ENCODE measurements around the gene SCMH1. TPM values are rescaled to one million over a fixed set of nuclear protein-coding genes. Genes with fewer than 3 reads are reported as not detected.

Gene SCMH1
- total RNA-seq, 4 donors from 2014 or later = 17.6 to 48.2 (median 21.8) TPM

DNA sequence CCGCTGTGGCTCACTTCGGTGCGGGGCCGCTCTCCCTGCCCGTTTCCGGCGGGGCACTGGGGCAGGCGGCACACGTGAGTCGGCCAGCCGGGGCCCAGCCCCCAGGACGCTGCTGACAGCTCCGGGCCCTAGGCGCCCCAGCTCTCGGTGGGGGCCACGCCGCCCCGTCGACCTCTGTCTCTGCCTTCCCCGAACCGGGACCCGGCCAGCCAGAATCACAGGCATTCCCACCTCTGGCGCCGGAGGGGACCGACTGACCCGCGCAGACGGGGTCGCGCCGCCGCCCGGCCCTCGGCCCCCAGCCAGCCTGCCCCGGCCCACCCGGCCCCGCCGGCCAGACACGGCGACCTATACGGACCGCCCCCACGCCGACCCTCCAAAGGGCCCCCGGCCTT lies 755 bp downstream of the SCMH1 start:
- H3K9me3 ChIP-seq = no peaks in the 10 kb centered on the region
- H3K36me3 ChIP-seq = no peaks in the 10 kb centered on the region
- H3K27me3 ChIP-seq = no peaks in the 10 kb centered on the region
- H3K4me3 ChIP-seq = peak overlapping the region; percentile 76
- TF ChIP-seq POLR2A (IDR thresholded peaks at IDR 0.05) = no peak
- TF ChIP-seq POLR2AphosphoS5 (IDR thresholded peaks at IDR 0.05) = peak in 1 of 3 donors; percentile 54
- no peak for TF ChIP-seq EP300 (IDR thresholded peaks at IDR 0.05)
- TF ChIP-seq CTCF (IDR thresholded peaks at IDR 0.05) = no peak
- peaks cover 23% of the 10 kb centered on the region for H3K4me1 ChIP-seq
- peak overlapping the region; percentile 92 for H3K27ac ChIP-seq
- DNase-seq (ENCODE audit: low spot score in 2 of 2) = peak in 1 of 2 donors; percentile 78
- WGBS = no CpG with 5 or more reads among the region's 45 CpGs

DNA sequence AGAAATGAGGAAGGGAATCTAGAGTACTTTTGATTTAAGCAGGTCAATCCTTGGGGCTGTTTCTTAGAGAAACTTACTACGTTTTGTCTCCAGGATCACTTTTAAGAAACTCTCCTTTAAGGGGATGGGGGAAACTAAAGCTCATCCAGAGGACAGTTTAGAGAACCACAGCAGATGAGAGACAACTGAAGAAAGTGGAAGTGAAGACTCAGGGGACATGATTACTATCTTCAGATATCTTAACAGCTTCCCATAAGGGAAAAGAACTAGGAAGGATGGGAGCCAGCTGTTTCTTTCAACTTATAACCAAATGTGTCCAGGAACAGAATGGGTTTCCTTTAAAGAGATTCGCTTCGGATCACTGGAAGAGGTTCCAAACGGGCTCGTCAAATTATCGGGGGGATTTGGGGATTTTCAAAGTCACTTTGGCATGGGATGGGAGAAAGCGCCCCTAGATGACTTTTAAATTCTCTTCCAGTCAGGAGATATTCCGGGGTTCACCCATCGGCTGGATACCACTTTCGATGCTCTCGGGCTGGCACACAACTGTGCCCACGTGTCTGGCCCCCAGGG lies 1.2 kb downstream of the SCMH1 start:
- H3K27ac ChIP-seq = peak overlapping the region; percentile 92
- H3K36me3 ChIP-seq = no peaks in the 10 kb centered on the region
- H3K27me3 ChIP-seq = no peaks in the 10 kb centered on the region
- DNase-seq (ENCODE audit: low spot score in 2 of 2) = no peak
- peak overlapping the region; percentile 76 for H3K4me3 ChIP-seq
- H3K4me1 ChIP-seq = peaks cover 23% of the 10 kb centered on the region
- WGBS = 8% methylated on average over 12 of the region's 12 CpGs
- H3K9me3 ChIP-seq = no peaks in the 10 kb centered on the region
- TF ChIP-seq EP300 (IDR thresholded peaks at IDR 0.05) = no peak
- no peak for TF ChIP-seq POLR2AphosphoS5 (IDR thresholded peaks at IDR 0.05)
- no peak for TF ChIP-seq CTCF (IDR thresholded peaks at IDR 0.05)
- TF ChIP-seq POLR2A (IDR thresholded peaks at IDR 0.05) = no peak

DNA sequence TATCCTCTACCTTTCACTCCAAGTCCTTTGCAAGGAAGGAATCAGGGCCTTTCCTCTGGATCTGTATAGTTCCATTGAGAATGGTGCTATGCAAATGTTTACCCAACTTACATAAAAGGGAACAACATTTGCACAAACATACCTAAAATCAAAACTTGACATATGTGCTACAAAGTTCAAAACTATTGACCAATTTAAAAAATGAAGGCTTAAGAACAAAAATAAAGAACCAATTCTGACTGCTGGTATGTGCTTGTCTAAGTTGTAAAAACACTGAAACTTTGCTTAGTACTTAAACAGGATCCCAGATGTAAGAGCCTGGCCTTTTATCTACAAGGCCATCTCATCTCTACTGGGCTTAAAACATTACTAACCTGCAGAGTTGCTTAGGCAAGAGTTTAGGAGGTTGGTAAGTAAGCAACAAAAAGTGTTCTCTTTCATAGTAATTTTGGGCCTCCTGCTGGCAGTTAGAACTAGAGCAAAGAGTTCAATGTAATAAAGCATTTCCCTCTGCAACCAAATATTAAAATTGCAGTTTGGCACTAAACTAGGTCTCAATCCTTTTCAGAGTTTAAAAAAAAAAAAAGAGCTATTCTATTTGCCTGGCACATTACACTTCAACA lies 2.0 kb downstream of the SCMH1 start:
- Histone ChIP-seq H3K27me3 (no peaks in the 10 kb centered on the region), H3K4me1 (peaks cover 23% of the 10 kb centered on the region), H3K4me3 (no peak overlapping the region), H3K36me3 (no peaks in the 10 kb centered on the region), H3K27ac (no peak overlapping the region), H3K9me3 (no peaks in the 10 kb centered on the region)
- DNase-seq (ENCODE audit: low spot score in 2 of 2) = no peak
- no peak for TF ChIP-seq POLR2AphosphoS5 (IDR thresholded peaks at IDR 0.05)
- no peak for TF ChIP-seq POLR2A (IDR thresholded peaks at IDR 0.05)
- no peak for TF ChIP-seq EP300 (IDR thresholded peaks at IDR 0.05)
- no peak for TF ChIP-seq CTCF (IDR thresholded peaks at IDR 0.05)

DNA sequence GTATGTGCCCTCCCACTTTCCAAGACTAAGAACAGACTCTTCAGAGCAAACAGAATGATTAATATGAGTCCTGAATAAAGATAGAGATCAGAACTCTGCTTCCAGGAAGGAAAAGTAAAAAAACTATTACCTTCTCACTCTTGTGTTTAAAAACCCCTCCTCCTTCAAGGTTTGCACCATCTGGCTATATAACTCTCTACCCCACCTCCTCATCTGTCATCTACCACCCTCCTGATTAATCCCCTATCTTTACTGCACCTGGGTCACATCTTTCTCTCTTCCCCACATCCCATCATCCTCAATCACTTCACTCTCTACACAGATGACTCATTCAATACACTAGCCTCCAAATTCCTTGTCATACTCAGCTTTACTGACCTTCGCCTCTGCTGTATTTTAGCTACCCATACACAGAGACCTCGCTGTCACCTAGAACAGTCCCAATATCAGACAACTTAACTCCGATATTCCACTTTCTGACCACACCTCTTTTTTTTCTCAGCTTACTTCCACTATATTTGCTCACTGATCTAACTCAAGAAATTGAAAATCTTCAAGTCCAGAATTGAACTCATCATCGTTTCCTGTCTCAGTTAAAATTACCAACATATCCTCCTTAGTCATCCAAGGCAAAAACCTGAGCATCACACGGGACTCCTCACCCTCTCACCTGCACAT lies 3.7 kb downstream of the SCMH1 start:
- 46% methylated on average over 5 of the region's 5 CpGs for WGBS
- H3K27ac ChIP-seq = no peak overlapping the region
- peaks cover 36% of the 10 kb centered on the region for H3K4me1 ChIP-seq
- H3K27me3 ChIP-seq = no peaks in the 10 kb centered on the region
- no peak for DNase-seq (ENCODE audit: low spot score in 2 of 2)
- no peak for TF ChIP-seq CTCF (IDR thresholded peaks at IDR 0.05)
- no peak for TF ChIP-seq POLR2AphosphoS5 (IDR thresholded peaks at IDR 0.05)
- TF ChIP-seq POLR2A (IDR thresholded peaks at IDR 0.05) = no peak
- no peak for TF ChIP-seq EP300 (IDR thresholded peaks at IDR 0.05)
- H3K36me3 ChIP-seq = no peaks in the 10 kb centered on the region
- H3K4me3 ChIP-seq = no peak overlapping the region
- no peaks in the 10 kb centered on the region for H3K9me3 ChIP-seq

DNA sequence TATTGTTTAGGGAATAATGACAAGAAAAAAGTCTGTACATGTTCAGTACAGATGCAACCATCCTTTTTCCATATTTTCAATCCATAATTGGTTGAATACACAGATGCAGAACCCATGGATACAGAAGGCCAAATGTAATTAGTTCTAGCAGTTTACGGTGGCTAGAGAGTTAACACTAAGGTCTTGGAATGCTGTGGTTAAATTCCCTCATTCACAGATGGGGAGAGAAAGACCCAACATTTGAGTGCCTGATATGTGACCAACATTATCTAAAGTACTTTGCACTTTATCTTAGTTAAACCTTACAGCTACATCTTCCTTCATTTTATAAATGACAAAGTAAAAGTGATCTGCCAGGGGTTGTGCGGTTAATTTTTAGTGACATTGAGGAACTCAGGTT lies 5.3 kb downstream of the SCMH1 start:
- 93% methylated on average over 2 of the region's 2 CpGs for WGBS
- TF ChIP-seq EP300 (IDR thresholded peaks at IDR 0.05) (no peak), CTCF (IDR thresholded peaks at IDR 0.05) (no peak), POLR2A (IDR thresholded peaks at IDR 0.05) (no peak), POLR2AphosphoS5 (IDR thresholded peaks at IDR 0.05) (no peak)
- Histone ChIP-seq H3K9me3 (no peaks in the 10 kb centered on the region), H3K4me3 (no peak overlapping the region), H3K27ac (no peak overlapping the region), H3K4me1 (peaks cover 35% of the 10 kb centered on the region), H3K27me3 (no peaks in the 10 kb centered on the region), H3K36me3 (no peaks in the 10 kb centered on the region)
- no peak for DNase-seq (ENCODE audit: low spot score in 2 of 2)
